HG03565 (cell line): ENCODE data around the gene MINDY2.
"Not testable (repeated sequence)": the region's sequence is repeated elsewhere in the genome, so short reads cannot be mapped to it uniquely, and the experiment has no call there.

Experiments
- ATAC-seq: cut with Tn5 transposase; IDR thresholded peaks from one replicate; pipeline ENCODE4 v1.9.1; 2021; ENCODE audit warnings: mild to moderate bottlenecking, moderate library complexity; ENCODE audit not compliant: unreplicated experiment

The MINDY2 gene

GRCh38 chr15:58797505-58797904, 26.4 kb downstream of the MINDY2 start:
- no peak for ATAC-seq

- no peak for ATAC-seq
Measured at GRCh38 chr15:58805095-58805494, 34.0 kb downstream of the MINDY2 start.

GRCh38 chr15:58823267-58823666, 52.2 kb downstream of the MINDY2 start:
- ATAC-seq, result not testable (repeated sequence)

- no peak for ATAC-seq
Measured at GRCh38 chr15:58830556-58830955, 59.5 kb downstream of the MINDY2 start.

GRCh38 chr15:58833681-58834426, 62.8 kb downstream of the MINDY2 start:
- not testable (repeated sequence) for ATAC-seq

- ATAC-seq, result no peak
Measured at GRCh38 chr15:58839485-58839884, 68.4 kb downstream of the MINDY2 start.

- no peak for ATAC-seq
Measured at GRCh38 chr15:58840048-58840447, 68.9 kb downstream of the MINDY2 start.

GRCh38 chr15:58842713-58843396, 71.8 kb downstream of the MINDY2 start:
- ATAC-seq, result no peak

- not testable (repeated sequence) for ATAC-seq
Measured at GRCh38 chr15:58851205-58851604, 80.1 kb downstream of the MINDY2 start.

GRCh38 chr15:58852347-58852746, 81.2 kb downstream of the MINDY2 start:
- no peak for ATAC-seq

GRCh38 chr15:58854593-58854992, 83.5 kb downstream of the MINDY2 start:
- no peak for ATAC-seq

GRCh38 chr15:58856086-58856485, 85.0 kb downstream of the MINDY2 start:
- no peak for ATAC-seq

GRCh38 chr15:58856621-58857020, 85.5 kb downstream of the MINDY2 start:
- ATAC-seq, result not testable (repeated sequence)

GRCh38 chr15:58862326-58862725, 91.2 kb downstream of the MINDY2 start:
- ATAC-seq, result no peak

GRCh38 chr15:58864602-58865424, 93.7 kb downstream of the MINDY2 start:
- no peak for ATAC-seq

GRCh38 chr15:58865425-58865880, 94.4 kb downstream of the MINDY2 start:
- ATAC-seq, result no peak

- ATAC-seq, result no peak
Measured at GRCh38 chr15:58867926-58868325, 96.8 kb downstream of the MINDY2 start.

- no peak for ATAC-seq
Measured at GRCh38 chr15:58870451-58870850, 99.3 kb downstream of the MINDY2 start.

GRCh38 chr15:58873267-58873666, 102.2 kb downstream of the MINDY2 start:
- ATAC-seq, result no peak

- no peak for ATAC-seq
Measured at GRCh38 chr15:58875343-58875742, 104.2 kb downstream of the MINDY2 start.

GRCh38 chr15:58876306-58877106, 105.4 kb downstream of the MINDY2 start:
- no peak for ATAC-seq
